ENCODE data around the gene UNC13C.

- no peak for TF ChIP-seq CTCF (IDR thresholded peaks at IDR 0.05; ENCODE audit: low read depth, low read length, poor library complexity, severe bottlenecking)
- no peak for TF ChIP-seq EZH2phosphoT487 (IDR thresholded peaks at IDR 0.05; ENCODE audit: borderline replicate concordance, low read length)
These were observed 142.8 kb downstream of the UNC13C start for GRCh38 chr15:54120949-54121463.
